COLO668 (cell line): ENCODE data around the gene NAT8L.

ENCODE experiments used
- DNase-seq: peaks from one replicate; lab custom pipeline; 2025; ENCODE audit not compliant: unreplicated experiment; lab: John Stamatoyannopoulos, UW

Gene NAT8L

DNA sequence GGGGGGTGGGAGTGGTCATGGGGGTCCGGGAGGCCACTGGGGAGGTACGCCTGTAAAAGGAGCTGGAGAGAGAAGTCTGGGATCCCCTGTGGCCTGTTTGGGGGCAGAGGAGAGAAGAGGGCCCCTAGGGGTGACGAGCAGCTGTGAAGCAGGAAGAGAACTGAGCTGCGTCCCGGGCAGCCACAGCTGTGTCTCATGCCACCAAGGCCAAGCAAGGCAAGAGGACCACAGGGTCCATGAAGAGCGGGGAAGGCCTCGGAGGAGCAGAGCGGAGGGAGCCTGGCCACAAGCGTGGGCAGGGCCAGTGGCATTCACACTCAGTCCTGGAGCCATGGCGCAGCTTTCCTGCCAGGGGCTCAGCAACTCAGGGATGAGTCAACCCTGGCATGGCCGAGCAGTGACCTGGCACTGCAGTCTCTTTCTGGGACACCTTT, 13.6 kb upstream of the NAT8L start:
- no peak for DNase-seq

DNA sequence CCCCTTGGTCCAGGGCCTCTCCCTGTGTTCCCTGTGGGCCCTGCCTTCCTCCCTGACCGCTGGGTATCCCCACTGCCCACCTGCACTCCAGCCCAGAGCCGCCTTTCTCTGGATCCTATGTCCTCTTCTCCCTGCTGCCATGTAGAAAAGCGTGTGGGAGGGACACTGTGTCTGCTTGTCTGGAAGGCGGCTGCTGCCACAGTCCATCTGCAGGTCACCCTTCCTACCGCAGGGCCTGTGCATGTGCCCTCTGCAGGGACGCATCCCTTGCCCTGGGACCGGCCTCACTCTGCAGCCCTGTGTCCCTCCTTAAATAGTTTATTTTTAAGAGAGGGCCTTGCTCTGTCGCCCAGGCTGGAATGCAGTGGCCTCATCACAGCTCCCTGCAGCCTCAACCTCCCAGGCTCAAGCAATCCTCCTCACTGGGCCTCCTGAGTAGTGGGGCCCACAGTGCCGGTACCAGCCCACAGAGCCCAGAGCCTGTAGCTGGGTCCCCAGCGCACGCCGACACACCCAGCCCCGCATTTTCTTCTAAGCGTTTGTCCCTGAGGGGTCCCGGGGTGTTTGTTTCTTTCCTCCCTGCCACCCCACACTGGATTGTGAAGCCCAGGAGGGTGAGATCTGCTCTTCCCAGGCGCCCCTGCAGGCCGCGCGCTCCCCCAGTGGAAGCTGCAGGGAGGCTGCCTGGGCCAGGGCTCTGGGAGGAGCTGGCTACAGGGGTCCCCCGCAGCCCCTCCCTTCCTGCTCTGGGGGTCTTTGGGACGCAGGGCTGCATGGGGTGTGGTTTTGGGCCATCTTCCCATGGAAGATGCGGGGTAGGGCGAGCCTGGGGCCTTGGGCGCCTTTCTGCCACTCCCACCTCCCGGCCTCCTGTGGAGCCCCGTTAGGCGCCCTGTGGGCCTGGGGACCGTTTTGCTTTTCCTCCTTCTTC, 12.8 kb upstream of the NAT8L start:
- DNase-seq: no peak

DNA sequence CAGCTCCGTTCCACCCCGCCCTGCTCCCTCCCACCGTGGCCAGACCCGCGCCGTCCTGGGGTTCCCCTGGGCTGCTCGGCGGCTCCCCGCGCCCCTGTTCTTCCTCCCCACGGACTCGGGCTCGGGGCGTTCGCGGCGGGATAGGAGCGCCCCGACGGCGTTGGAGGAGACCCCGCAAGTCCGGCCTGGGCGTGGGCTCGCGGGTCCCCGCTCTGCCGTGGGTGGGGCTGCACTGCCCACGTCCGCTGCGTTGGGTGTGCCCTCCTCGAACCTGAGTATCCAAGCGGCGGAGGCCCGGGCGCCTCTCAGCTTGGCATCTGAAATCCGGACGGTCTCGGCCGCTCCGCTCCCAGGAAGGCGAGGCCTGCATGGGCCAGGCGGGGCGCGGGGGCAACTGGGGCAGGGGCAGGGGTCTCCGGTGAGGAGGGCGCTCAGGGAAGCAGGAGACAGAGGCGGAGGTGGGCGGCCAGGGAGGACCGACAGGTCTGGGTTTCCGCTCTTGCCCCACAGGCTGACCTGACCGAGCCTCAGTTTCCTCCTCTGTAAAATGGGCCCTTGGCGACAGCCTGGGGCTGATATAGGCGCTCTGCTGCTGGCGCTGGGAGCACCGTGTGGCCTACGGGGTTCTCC, 12.0 kb upstream of the NAT8L start:
- no peak for DNase-seq

DNA sequence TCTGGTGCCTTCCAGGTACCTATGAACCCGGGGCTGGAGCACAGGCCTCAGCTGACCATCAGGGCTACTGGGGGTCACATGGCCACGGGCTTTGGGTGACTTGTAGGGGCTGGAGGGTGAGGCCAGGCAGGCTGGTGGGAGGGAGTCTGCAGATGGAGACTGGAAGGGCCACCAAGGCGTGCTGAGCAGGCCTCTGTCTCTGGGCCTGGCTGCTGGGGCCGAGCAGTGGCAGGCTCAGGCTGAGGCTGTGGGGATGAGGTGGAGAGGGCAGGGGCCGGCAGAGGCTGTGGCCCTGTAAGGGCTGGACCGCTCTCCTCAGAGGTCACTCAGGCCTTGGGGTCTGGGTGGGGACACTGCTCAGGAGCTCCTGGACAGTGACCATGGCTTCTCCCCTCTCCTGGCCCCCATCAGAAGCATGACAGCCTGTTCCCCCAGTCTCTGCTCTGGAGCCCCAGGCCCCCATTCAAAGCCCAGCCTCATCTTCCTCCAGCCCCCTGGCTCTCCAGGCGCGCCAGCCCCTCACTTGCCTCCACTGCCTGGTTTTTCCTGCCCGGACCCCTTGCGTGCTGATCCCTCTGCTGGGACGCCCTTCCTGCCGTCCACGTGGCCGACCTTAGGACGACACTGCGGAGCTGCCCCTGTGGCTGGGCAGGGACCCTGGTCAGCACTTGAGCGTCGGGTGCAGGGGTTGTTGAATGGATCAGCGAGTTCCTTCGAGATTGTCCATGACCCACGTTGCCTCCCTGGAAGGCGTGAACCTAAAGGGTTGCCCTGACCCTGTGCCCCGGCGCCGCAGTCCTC, 11.1 kb upstream of the NAT8L start:
- no peak for DNase-seq

DNA sequence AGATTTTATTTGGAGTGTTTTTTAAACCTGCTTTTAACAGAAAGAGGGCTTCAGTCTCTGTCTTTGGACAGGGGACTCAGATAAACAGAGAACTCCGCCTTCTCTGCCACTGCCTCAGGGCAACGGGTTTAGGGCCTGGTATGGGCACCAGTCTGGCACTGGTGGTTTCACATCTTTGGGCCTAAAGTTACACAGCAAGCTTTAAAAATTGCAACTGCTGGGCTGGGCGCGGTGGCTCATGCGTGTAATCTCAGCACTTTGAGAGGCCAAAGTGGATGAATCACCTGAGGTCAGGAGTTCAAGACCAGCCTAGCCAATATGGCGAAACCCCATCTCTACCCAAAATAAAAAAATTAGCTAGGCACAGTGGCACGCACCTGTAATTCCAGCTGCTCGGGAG, 10.3 kb upstream of the NAT8L start:
- no peak for DNase-seq

DNA sequence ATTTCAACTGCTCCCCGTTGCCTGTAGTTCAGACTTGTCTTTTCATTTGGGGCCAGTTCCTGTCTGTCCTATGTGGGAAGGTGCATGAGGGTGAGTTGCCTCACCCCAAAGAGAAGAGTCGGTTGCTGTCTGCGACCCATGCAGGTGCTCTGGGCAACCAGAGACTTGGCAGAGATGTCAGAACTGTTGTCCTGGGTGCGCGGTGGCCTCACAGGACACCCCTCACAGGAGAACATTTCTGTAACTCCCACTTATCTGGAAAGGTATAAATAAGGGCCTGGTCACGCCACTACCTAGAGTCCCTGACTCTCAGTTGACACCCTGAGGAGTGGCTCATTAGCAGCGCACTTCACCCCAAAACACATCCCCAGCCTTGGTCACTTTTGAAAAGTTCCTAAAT, 9.7 kb upstream of the NAT8L start:
- no peak for DNase-seq

DNA sequence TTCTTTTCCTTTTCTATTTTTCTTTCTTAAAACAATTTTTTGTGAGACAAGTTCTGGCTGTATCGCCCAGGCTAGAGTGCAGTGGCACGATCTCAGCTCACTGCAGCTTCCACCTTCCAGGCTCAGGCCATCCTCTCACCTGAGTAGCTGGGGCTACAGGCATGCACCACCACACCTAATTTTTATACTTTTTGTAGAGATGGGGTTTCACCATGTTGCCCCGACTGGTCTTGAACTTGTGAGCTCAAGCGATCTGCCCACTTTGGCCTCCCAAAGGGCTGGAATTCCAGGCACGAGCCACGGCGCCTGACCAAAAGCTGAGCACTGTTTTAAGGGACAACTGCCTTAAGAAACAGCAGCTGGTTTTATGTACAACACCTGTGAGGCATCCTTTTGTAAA, 9.3 kb upstream of the NAT8L start:
- no peak for DNase-seq

DNA sequence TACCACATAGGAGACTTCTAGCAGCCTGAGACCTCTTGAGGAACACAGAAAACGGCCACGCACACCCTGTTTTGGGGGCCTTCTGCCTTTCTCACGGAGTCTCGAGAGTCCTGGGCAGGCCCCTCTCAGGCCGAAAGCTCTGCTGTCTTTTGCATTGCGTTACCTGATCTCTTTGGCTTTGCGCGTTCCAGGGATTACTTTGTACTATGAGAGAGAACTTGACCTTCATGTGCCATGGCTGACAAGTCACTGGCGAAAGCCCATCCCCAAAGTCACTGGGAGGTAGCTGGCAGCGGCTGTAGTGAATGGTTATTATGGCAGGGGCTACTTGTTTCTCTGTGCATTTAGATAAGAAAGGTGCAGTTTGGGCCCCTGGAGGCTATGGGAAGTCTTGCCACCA, 8.0 kb upstream of the NAT8L start:
- DNase-seq: no peak

DNA sequence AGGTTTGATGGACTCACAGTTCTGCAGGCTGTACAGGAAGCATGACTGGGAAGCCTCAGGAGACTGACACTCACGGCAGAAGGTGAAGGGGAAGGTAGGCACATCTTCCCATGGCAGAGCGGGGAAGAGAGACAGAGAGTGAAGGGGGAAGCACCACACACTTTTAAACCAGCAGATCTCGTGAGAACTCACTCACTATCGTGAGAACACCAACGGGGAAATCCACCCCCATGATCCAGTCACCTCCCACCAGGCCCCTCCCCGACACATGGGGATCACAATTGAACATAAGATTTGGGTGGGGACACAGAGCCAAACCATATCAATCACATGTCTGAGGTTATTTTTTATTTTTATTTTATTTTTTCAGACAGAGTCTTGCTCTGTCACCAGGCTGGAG, 4.9 kb upstream of the NAT8L start:
- DNase-seq: no peak

DNA sequence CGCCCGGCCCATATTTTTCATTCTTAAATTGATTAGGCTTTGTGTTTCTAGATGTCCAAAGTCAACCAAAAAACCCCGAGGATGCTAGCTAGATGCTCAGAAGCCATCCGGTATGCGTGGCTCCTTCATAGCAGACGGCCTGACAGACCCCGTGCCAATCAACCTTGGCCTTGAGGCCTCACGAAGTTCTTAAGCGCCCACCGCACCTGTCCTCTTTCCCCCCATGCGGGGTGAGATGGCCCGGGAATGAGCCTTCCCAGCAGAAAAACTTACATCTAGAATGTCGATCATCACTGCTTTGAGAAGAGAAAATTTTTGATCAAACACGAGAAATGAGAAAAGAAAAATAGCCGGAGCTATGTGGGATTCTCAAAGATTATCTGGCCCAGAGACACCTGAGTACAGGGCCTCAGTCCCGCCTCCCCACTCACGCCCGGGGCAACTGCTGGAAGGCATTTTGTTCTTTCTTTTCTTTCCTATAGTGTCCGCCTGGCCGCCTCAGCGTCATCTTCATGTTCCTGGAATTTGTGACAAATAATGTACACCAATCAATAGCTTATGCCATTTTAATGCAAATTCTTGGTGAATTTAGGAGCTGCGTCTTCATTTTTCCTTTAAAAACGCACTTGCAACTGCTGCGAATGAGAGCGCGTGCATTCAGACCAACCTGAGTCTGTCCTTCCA, 1.6 kb upstream of the NAT8L start:
- no peak for DNase-seq

DNA sequence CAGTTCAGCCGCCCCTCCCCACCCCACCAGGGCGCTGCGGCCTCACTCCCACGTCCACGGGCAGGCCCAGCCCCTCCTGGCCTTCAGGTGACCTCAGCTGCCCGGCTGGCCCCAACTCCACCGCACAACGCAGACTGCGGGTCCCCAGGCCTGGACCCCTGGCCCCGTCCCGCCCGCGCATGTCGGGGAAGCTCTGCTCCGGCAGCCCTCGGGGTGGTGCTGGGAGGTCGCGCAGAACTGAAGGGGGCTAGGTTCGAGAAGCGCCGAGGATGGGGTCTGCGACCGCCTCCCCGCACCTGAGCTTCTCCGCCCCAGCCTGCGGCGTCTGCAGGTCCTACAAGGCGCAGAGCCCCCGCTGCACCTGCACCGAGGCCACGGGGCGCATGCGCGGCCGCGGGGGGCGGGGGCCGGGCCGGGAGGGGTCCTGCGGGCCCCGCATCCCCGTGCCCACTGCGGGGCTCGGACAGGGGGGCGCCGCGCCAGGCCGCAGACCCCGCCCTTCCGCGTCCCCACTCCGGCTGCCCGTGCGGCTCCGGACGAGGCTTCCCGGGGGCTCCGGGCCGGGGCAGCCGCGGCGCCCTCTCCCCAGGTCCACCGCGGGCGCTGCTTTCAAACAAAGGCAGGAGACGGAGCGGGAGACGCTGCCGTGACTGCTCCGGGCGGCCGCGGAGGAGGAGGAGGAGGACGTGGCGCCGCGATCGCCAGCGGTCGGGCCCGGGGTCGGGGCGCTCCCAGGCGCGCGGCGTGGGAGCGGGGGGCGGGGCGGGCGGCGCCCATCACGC, 672 bp upstream of the NAT8L start:
- peak; percentile 35 for DNase-seq

DNA sequence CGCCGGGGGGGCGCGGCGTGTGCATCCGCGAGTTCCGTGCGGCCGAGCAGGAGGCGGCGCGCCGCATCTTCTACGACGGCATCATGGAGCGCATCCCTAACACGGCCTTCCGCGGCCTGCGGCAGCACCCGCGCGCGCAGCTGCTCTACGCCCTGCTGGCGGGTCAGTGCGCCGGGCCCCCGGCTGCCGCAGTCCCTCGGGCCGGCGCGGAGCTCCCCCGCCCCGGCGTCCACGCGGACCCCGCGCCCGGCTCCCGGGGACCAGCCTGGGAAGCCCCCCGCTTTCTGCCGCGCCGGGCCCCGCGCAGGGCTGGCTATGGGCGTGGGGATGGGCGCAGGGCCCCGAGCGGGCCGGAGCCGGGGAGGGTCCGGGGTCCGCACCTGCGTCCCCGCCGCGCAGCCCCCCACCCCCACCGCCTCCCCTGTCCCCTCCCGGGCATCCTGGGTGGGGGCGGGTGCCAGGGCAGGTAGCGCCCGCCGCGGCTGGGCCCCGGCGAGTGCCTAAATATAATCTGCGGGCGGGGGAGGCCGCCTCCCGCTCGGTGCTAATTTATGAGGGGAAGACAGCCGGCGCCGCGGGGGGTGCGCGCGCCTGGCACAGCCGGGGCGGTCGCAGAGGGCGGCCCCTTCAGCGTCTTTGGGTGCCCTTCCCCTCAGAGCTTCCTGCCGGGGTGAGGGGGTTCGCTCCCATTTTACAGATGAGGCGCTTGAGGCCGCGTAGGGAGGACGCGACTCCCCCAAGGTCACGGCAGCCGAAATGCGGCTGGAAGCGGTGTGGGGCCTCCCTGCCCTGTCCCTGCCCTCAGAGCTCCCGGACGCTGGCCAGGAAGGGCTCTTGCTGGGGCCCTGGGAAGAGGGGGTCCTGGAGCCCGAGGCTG, 837 bp downstream of the NAT8L start:
- peak; percentile 54 for DNase-seq

DNA sequence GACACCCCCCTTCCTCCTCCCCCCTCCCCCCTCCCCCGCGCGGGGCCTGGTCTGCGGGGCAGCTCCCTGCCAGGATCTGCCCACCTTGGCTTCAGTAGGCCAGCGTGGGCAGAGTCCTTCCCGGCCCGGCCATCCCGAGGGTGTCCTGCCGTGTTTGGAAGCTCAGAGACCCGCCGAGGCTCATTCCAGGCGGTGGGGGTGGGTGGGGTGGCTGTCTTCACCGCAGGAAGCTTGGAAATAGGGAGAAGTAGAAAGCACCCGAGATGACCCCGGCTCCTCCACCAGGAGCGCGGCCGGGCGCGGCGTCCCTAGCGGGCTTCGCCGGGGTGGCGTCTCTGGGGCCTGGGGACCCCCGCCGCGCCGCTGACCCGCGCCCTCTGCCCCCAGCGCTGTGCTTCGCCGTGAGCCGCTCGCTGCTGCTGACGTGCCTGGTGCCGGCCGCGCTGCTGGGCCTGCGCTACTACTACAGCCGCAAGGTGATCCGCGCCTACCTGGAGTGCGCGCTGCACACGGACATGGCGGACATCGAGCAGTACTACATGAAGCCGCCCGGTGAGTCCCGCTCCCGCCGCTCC, 1.6 kb downstream of the NAT8L start:
- DNase-seq: peak; percentile 63

DNA sequence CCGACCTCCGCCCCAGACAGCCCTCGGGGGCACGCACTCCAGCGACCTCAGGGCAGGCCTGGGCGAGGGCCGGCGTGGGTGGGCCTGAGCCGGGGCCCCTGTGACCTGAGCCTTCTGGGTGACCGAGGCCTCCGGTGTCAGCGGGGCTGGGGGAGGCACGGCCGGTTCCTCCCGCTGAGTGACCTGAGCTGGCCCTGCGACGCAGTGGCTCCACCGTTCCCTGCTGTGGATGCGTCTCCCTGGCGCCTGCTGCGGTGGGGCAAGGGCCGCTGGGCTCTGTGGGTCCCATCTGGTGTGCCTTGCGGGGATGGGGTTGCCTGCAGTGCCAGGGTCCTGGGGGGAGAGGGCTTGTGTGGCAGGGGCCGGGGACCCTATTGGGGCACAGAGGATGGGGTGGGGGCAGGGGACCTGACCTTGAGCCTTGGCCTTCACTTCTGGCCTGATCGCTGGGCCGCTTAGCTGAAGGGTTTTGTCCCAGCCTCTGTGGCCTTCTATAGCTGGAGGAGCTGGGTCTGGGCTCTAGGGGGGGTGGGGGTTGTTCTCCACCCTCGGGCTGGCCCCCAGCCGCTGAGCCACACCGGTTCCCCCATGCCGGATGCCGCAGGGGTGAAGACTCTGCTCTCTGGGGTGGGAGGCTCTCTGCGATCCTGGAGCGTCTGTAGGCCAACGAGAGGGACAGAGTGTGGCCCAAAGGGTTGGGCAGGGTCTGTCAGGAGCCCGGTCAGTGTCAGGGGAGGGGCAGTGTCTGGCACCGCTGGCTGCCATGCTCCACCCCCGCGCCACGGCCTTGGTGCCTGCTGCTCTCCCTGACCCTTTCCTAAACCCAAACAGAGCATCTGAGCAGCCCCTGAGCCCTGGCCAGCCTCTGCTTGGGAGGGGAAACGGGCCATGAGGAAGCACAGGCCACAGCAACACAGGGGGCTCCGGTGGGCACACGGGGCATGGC, 2.3 kb downstream of the NAT8L start:
- no peak for DNase-seq

DNA sequence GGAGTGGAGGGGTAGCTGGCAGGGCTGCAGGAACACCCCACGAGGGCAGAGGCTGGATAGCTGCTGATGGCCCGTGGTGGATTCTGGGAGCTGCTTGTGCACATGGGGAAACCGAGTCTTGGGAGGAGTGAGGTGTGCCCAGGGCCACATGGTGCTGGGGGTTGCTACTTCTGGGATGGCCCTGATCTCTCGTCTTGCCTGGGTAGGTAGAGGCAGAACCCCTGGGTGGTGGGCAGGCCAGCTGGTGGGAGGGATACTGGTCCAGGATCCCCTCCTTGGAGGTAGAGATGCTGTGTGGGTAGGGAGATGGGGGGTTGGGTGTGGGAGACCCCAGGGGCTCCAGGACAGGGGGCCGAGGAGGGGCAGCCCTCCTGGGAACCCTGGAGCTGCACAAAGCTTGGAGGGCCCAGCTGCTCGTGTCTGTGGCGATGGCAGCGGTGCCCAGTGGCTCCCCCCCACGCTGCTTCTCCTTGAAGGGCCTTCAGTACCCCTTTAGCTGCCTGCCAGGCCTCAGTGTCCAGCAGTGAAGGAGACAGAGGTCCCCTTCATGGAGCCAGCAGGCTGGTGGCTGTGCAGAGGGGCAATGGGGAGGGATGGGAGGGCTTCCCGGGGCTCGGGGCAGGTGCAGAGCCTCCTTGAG, 3.2 kb downstream of the NAT8L start:
- DNase-seq: no peak

DNA sequence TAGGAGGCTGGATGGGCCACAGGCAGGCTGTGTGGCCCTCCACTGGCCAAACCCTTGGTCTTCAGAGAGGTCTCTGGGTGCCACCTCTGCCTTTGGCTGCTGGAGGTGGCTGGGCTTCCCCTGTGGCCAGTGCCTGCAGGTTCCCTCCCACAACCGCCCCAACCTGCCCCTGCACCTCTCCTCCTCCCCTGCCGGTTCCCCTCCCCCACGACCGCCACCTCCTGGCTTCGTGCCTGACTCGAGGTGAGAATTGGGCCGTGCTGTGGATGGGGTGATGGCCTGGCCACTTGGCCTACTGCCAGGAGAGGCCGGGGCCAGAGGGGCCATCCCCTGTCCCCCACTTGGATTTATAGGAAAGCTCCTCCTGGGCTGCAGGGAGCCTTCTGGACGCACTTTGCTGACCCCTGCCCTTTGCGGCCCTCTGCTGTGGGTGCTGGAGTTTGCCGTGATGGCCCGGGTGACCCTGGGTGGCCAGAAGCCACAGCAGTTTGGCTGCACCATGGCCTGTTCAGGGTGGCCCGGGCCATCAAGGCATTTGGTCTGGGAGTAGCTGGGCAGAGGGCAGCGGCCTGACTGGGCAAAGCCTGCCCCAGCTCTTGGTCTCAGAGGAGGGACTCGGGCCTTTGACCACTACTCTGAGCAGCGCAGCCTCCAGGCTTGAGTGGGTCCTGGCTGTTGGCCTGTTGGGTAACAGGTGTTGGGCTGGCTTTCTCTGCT, 3.8 kb downstream of the NAT8L start:
- peak; percentile 13 for DNase-seq
